ENCODE measurements around the gene TMPRSS9. TPM values are rescaled to one million over a fixed set of nuclear protein-coding genes. Genes with fewer than 3 reads are reported as not detected.
"Not testable (repeated sequence)": the region's sequence is repeated elsewhere in the genome, so short reads cannot be mapped to it uniquely, and the experiment has no call there.

Gene TMPRSS9
- total RNA-seq, 1 experiment from 2014 or later: 0.44 TPM

GRCh38 chr19:2458776-2459175 lies 98.7 kb downstream of the TMPRSS9 start:
- in situ Hi-C loops (cut with HindIII; ENCODE audit: low pct_unique_long_range_greater_than_20kb, low sequenced_read_pairs); DNase-seq (ENCODE audit: low read depth): not testable (repeated sequence)

DNA sequence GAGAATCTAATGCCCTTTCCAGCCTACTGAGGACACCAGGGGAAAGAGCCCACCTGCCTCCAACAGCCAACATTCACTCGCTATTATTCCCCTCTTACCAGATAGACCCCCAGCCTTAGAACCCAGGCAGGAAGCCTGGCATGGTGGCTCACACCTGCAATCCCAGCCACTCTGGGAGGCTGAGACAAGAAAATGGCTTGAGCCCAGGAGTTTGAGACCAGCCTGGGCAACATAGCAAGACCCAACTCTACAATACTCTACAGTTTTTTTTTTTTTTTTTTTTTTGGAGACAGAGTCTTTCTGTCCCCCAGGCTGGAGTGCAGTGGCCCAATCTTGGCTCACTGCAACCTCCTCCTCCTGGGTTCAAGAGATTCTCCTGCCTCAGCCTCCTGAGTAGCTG lies 100.2 kb downstream of the TMPRSS9 start:
- in situ Hi-C loops (cut with HindIII; ENCODE audit: low pct_unique_long_range_greater_than_20kb, low sequenced_read_pairs): no loop called here
- DNase-seq (ENCODE audit: low read depth): no peak

- in situ Hi-C loops (cut with HindIII; ENCODE audit: low pct_unique_long_range_greater_than_20kb, low sequenced_read_pairs): no loop called here
- DNase-seq (ENCODE audit: low read depth): peak; percentile 75
Observed at GRCh38 chr19:2461751-2462634, 101.9 kb downstream of the TMPRSS9 start.

GRCh38 chr19:2462635-2463421 lies 102.8 kb downstream of the TMPRSS9 start:
- in situ Hi-C loops (cut with HindIII; ENCODE audit: low pct_unique_long_range_greater_than_20kb, low sequenced_read_pairs): no loop called here
- DNase-seq (ENCODE audit: low read depth): peak; percentile 80

DNA sequence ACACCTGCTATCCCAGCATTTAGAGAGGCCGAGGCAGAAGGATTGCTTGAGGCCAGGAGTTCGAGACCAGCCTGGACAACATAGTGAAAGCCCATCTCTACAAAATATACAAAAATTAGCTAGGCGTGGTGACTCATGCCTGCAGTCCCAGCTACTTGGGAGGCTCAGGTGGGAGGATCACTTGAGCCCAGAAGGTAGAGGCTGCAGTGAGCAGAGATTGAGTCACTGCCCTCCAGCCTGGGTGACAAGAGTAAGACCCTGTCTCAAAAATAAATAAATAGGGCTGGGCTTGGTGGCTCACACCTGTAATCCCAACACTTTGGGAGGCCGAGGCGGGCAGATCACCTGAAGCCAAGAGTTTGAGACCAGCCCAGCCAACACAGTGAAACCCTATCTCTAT lies 103.6 kb downstream of the TMPRSS9 start:
- DNase-seq (ENCODE audit: low read depth); in situ Hi-C loops (cut with HindIII; ENCODE audit: low pct_unique_long_range_greater_than_20kb, low sequenced_read_pairs): not testable (repeated sequence)

GRCh38 chr19:2464389-2464788 lies 104.3 kb downstream of the TMPRSS9 start:
- DNase-seq (ENCODE audit: low read depth): no peak
- in situ Hi-C loops (cut with HindIII; ENCODE audit: low pct_unique_long_range_greater_than_20kb, low sequenced_read_pairs): no loop called here

DNA sequence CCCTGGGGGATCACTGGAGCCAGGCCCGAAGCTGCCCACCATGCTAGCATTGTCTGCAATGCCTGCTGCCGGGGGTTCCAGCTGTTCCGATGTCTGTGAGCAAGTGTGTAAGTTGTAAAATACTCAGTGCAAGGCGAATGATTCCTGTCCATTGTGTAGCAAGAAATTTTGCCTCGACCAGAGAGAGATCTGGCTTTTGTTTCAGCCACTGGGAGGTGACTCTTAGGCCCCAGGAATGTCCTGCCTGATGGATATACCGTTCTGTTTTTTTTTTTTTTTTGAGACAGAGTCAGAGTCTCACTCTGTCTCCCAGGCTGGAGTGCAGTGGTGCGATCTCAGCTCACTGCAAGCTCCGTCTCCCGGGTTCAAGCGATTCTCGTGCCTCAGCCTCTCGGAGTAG lies 108.5 kb downstream of the TMPRSS9 start:
- DNase-seq (ENCODE audit: low read depth): no peak
- in situ Hi-C loops (cut with HindIII; ENCODE audit: low pct_unique_long_range_greater_than_20kb, low sequenced_read_pairs): no loop called here

GRCh38 chr19:2469102-2469914 lies 109.2 kb downstream of the TMPRSS9 start:
- in situ Hi-C loops (cut with HindIII; ENCODE audit: low pct_unique_long_range_greater_than_20kb, low sequenced_read_pairs): no loop called here
- DNase-seq (ENCODE audit: low read depth): peak; percentile 75

DNA sequence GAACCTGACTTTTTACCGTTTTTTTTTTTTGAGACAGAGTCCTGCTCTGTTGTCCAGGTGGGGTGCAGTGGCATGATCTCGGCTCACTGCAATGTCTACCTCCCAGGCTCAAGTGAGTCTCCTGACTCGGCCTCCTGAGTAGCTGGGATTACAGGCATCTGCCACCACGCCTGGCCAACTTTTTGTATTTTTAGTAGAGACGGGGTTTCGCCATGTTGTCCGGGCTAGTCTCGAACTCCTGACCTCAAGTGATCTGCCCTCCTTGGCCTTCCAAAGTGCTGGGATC lies 109.8 kb downstream of the TMPRSS9 start:
- DNase-seq (ENCODE audit: low read depth); in situ Hi-C loops (cut with HindIII; ENCODE audit: low pct_unique_long_range_greater_than_20kb, low sequenced_read_pairs): not testable (repeated sequence)

DNA sequence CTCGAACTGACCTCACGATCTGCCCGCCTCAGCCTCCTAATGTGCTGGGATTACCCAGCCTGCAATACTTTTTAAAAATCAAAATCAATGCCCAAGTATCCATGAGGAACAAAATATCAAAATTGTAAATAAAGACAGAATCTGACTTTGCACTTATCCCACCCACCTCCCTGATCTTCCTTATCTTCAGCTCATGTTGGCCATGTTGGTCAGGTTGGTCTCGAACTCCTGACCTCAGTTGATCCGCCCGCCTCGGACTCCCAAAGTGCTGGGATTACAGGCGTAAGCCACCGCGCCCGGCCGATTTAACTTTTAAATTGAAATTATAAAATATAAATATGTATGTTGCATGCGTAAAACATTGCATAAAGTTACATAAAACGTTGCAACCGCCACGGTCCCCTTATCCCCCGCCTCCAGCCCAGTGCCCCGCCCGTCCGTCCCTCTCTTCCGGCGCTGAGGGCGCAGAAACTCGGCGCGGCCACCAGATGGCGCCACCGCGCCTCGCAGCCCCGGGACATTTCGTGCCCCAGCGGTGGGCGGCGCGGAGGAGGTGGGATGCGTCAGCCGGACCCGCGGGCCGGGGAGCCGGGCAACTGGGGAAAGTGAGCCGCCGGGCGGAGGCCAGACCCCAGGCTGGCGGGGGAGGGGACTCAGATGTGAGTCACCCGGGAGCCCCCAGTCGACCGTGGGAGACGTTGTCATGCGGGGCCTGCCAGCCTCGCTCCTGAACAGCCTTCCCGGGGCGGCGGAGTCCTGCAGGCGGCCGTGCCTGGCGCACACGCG lies 114.4 kb downstream of the TMPRSS9 start:
- in situ Hi-C loops (cut with HindIII; ENCODE audit: low pct_unique_long_range_greater_than_20kb, low sequenced_read_pairs): no loop called here
- DNase-seq (ENCODE audit: low read depth): peak; percentile 86

- peak; percentile 70 for DNase-seq (ENCODE audit: low read depth)
- in situ Hi-C loops (cut with HindIII; ENCODE audit: low pct_unique_long_range_greater_than_20kb, low sequenced_read_pairs): no loop called here
Observed at GRCh38 chr19:2475018-2475701, 115.1 kb downstream of the TMPRSS9 start.

Other genes with a start within 250 kb of the TMPRSS9 start
- 59.0 and 69.3 TPM in 2 replicates for gene AP3D1, start 208.7 kb upstream of the TMPRSS9 start, total RNA-seq (2014; rRNA removed; shearing (Covaris generic); ENCODE audit: low replicate concordance)
- 5.2 and 7.5 TPM in 2 replicates for gene DOT1L, start 196.3 kb upstream of the TMPRSS9 start, total RNA-seq (2014; rRNA removed; shearing (Covaris generic); ENCODE audit: low replicate concordance)
- 55.9 and 96.2 TPM in 2 replicates for gene PLEKHJ1, start 123.9 kb upstream of the TMPRSS9 start, total RNA-seq (2014; rRNA removed; shearing (Covaris generic); ENCODE audit: low replicate concordance)
- 9.9 and 23.2 TPM in 2 replicates for gene SF3A2, start 123.4 kb upstream of the TMPRSS9 start, total RNA-seq (2014; rRNA removed; shearing (Covaris generic); ENCODE audit: low replicate concordance)
- 3.0 and 11.7 TPM in 2 replicates for gene AMH, start 110.9 kb upstream of the TMPRSS9 start, total RNA-seq (2014; rRNA removed; shearing (Covaris generic); ENCODE audit: low replicate concordance)
- gene JSRP1, start 103.8 kb upstream of the TMPRSS9 start, total RNA-seq (2014; rRNA removed; shearing (Covaris generic); ENCODE audit: low replicate concordance): not detected in 2 replicates
- gene PEAK3, start 78.1 kb upstream of the TMPRSS9 start, total RNA-seq (2014; rRNA removed; shearing (Covaris generic); ENCODE audit: low replicate concordance): not detected in 2 replicates
- gene LINGO3, start 52.1 kb upstream of the TMPRSS9 start, total RNA-seq (2014; rRNA removed; shearing (Covaris generic); ENCODE audit: low replicate concordance): not detected in 2 replicates
- 238 and 305 TPM in 2 replicates for gene LSM7, start 31.7 kb upstream of the TMPRSS9 start, total RNA-seq (2014; rRNA removed; shearing (Covaris generic); ENCODE audit: low replicate concordance)
- 20.6 and 30.0 TPM in 2 replicates for gene SPPL2B, start 31.6 kb upstream of the TMPRSS9 start, total RNA-seq (2014; rRNA removed; shearing (Covaris generic); ENCODE audit: low replicate concordance)
- 31.9 and 50.6 TPM in 2 replicates for gene TIMM13, start 67.3 kb downstream of the TMPRSS9 start, total RNA-seq (2014; rRNA removed; shearing (Covaris generic); ENCODE audit: low replicate concordance)
- gene LMNB2, start 96.7 kb downstream of the TMPRSS9 start, total RNA-seq (2014; rRNA removed; shearing (Covaris generic); ENCODE audit: low replicate concordance): 96.1 and 99.8 TPM in 2 replicates
- gene GADD45B, start 115.9 kb downstream of the TMPRSS9 start, total RNA-seq (2014; rRNA removed; shearing (Covaris generic); ENCODE audit: low replicate concordance): 10.6 and 16.3 TPM in 2 replicates